Osteocyte (in vitro differentiated cells): Measurements from ENCODE around the gene NDUFS1. TPM values are rescaled to one million over a fixed set of nuclear protein-coding genes. Genes with fewer than 3 reads are reported as not detected.

ENCODE experiments used
- DNase-seq: peaks from one replicate; pipeline ENCODE4 v3.0.0; 2021; ENCODE audit warnings: mixed read lengths; ENCODE audit not compliant: unreplicated experiment; ENCODE audit errors: extremely low spot score
- H3K27ac Mint-ChIP-seq: one replicate; pipeline ENCODE4 v1.8.0; 2021; ENCODE audit warnings: mild to moderate bottlenecking, mixed read lengths; ENCODE audit not compliant: unreplicated experiment
- H3K27me3 Mint-ChIP-seq: one replicate; pipeline ENCODE4 v1.8.0; 2021; ENCODE audit warnings: mixed read lengths; ENCODE audit not compliant: unreplicated experiment
- H3K36me3 Mint-ChIP-seq: one replicate; pipeline ENCODE4 v1.8.0; 2021; ENCODE audit warnings: mixed read lengths; ENCODE audit not compliant: unreplicated experiment
- H3K4me1 Mint-ChIP-seq: one replicate; pipeline ENCODE4 v1.8.0; 2021; ENCODE audit warnings: mixed read lengths; ENCODE audit not compliant: unreplicated experiment
- H3K4me3 Mint-ChIP-seq: one replicate; pipeline ENCODE4 v1.8.0; 2021; ENCODE audit warnings: mild to moderate bottlenecking, moderate library complexity, mixed read lengths; ENCODE audit not compliant: unreplicated experiment
- H3K9me3 Mint-ChIP-seq: one replicate; pipeline ENCODE4 v1.8.0; 2021; ENCODE audit warnings: mixed read lengths; ENCODE audit not compliant: unreplicated experiment
- total RNA-seq: library from RNA; stranded (reverse); gene quantifications from 2 replicates; pipeline ENCODE4 v1.2.1, GENCODE V29; 2021
- TF ChIP-seq, protein P1 (sequence below): fragments of 200-600 bp; sonication (generic); IDR thresholded peaks from 2 replicates; pipeline ENCODE4 v1.5.0; 2021; ENCODE audit warnings: antibody characterized with exemption, mild to moderate bottlenecking, moderate library complexity

NDUFS1 gene
- total RNA-seq, 1 donor from 2014 or later, result 90.5 TPM

DNA sequence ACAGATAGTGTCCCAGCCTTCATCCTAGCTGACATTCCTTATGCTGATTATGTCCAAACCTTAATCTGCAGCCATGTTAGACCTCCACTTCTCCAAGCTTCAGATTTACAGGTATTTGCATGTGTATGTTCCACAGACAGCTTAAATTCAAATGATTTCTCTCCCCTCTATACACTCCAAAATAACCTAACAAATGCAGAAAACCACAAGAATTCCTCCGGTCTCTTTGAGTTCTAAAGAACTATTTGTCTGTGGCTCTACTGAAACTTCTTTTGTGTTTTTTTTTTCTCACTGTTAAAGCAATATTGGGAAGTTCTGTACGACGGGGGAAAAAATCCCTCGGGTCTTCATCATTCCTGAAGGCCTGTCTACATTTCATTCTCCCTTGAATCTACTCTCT, 8.6 kb downstream of the NDUFS1 start:
- Mint-ChIP-seq H3K36me3 (peaks cover 39% of the 10 kb centered on the region), H3K4me1 (peaks cover 10% of the 10 kb centered on the region), H3K4me3 (no peak overlapping the region), H3K9me3 (no peaks in the 10 kb centered on the region), H3K27me3 (no peaks in the 10 kb centered on the region), H3K27ac (no peak overlapping the region)
- no peak for DNase-seq
- TF ChIP-seq, protein P1, sequence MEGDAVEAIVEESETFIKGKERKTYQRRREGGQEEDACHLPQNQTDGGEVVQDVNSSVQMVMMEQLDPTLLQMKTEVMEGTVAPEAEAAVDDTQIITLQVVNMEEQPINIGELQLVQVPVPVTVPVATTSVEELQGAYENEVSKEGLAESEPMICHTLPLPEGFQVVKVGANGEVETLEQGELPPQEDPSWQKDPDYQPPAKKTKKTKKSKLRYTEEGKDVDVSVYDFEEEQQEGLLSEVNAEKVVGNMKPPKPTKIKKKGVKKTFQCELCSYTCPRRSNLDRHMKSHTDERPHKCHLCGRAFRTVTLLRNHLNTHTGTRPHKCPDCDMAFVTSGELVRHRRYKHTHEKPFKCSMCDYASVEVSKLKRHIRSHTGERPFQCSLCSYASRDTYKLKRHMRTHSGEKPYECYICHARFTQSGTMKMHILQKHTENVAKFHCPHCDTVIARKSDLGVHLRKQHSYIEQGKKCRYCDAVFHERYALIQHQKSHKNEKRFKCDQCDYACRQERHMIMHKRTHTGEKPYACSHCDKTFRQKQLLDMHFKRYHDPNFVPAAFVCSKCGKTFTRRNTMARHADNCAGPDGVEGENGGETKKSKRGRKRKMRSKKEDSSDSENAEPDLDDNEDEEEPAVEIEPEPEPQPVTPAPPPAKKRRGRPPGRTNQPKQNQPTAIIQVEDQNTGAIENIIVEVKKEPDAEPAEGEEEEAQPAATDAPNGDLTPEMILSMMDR, result no peak

- Mint-ChIP-seq H3K27ac (peak overlapping the region; percentile 47), H3K9me3 (no peaks in the 10 kb centered on the region), H3K27me3 (no peaks in the 10 kb centered on the region), H3K4me3 (no peak overlapping the region), H3K4me1 (peaks cover 10% of the 10 kb centered on the region), H3K36me3 (peaks cover 43% of the 10 kb centered on the region)
- DNase-seq, result no peak
- TF ChIP-seq, protein P1, result no peak
These were observed 9.1 kb downstream of the NDUFS1 start for GRCh38 chr2:206150168-206150567.

DNA sequence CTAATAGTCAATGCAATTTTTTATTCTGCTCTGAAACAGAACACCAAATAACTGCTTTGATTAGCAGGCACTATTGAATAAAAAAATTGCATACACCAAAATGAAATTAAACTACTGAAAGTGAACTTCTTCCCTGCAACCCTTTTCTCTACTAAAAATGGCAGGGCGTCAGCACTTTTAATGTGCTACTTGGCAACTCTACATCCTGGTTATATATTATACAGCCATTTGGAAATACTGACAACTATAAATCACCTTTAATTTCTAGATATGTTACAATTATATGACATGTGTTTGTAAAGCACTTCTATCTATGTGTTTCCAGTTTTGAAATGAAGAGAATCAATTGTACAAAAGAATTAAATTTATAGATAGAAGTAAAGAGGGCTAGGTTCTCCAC, 9.9 kb downstream of the NDUFS1 start:
- Mint-ChIP-seq H3K27me3 (no peaks in the 10 kb centered on the region), H3K4me3 (no peak overlapping the region), H3K36me3 (peaks cover 48% of the 10 kb centered on the region), H3K9me3 (no peaks in the 10 kb centered on the region), H3K27ac (no peak overlapping the region), H3K4me1 (peaks cover 10% of the 10 kb centered on the region)
- TF ChIP-seq, protein P1, result no peak
- DNase-seq, result no peak

- Mint-ChIP-seq H3K4me1 (peaks cover 2% of the 10 kb centered on the region), H3K9me3 (no peaks in the 10 kb centered on the region), H3K27ac (no peak overlapping the region), H3K4me3 (no peak overlapping the region), H3K36me3 (peaks cover 62% of the 10 kb centered on the region), H3K27me3 (no peaks in the 10 kb centered on the region)
- DNase-seq, result no peak
- TF ChIP-seq, protein P1, result no peak
These were observed 13.6 kb downstream of the NDUFS1 start for GRCh38 chr2:206145665-206146064.

GRCh38 chr2:206144383-206144782, 14.9 kb downstream of the NDUFS1 start:
- TF ChIP-seq, protein P1, result no peak

More at GRCh38 chr2:206144383-206144782, 14.9 kb downstream of the NDUFS1 start:
- DNase-seq, result no peak
- Mint-ChIP-seq H3K4me1 (no peaks in the 10 kb centered on the region), H3K27ac (no peak overlapping the region), H3K36me3 (peaks cover 59% of the 10 kb centered on the region), H3K4me3 (no peak overlapping the region), H3K9me3 (no peaks in the 10 kb centered on the region), H3K27me3 (no peaks in the 10 kb centered on the region)
